HG02571 (cell line): ENCODE measurements around the gene YAE1.
"Not testable (repeated sequence)": the region's sequence is repeated elsewhere in the genome, so short reads cannot be mapped to it uniquely, and the experiment has no call there.

ENCODE experiments used
- ATAC-seq: cut with Tn5 transposase; IDR thresholded peaks from one replicate; pipeline ENCODE4 v1.9.1; 2021; ENCODE audit warnings: mild to moderate bottlenecking, moderate library complexity; ENCODE audit not compliant: unreplicated experiment

YAE1 gene

GRCh38 chr7:39566023-39566921 lies at the start of gene YAE1:
Gene YAE1 (plus strand): TSS chr7:39566404. CDS start chr7:39566419, 15 bp downstream.
- peak; percentile 99 for ATAC-seq

- no peak for ATAC-seq
Measured at GRCh38 chr7:39516498-39516897, 49.7 kb upstream of the YAE1 start.

- no peak for ATAC-seq
Measured at GRCh38 chr7:39517240-39517639, 49.0 kb upstream of the YAE1 start.

GRCh38 chr7:39525926-39526325 lies 40.3 kb upstream of the YAE1 start:
- ATAC-seq = no peak

- no peak for ATAC-seq
Measured at GRCh38 chr7:39526666-39527065, 39.5 kb upstream of the YAE1 start.

GRCh38 chr7:39527296-39527695 lies 38.9 kb upstream of the YAE1 start:
- no peak for ATAC-seq

GRCh38 chr7:39527951-39528350 lies 38.3 kb upstream of the YAE1 start:
- ATAC-seq = no peak

GRCh38 chr7:39528849-39529248 lies 37.4 kb upstream of the YAE1 start:
- ATAC-seq = no peak

- ATAC-seq = no peak
Measured at GRCh38 chr7:39529582-39529981, 36.6 kb upstream of the YAE1 start.

- no peak for ATAC-seq
Measured at GRCh38 chr7:39530971-39531370, 35.2 kb upstream of the YAE1 start.

GRCh38 chr7:39531818-39532217 lies 34.4 kb upstream of the YAE1 start:
- ATAC-seq = no peak

- ATAC-seq = no peak
Measured at GRCh38 chr7:39532832-39533231, 33.4 kb upstream of the YAE1 start.

- ATAC-seq = no peak
Measured at GRCh38 chr7:39534599-39534998, 31.6 kb upstream of the YAE1 start.

- no peak for ATAC-seq
Measured at GRCh38 chr7:39535064-39535463, 31.1 kb upstream of the YAE1 start.

- ATAC-seq = no peak
Measured at GRCh38 chr7:39535720-39536119, 30.5 kb upstream of the YAE1 start.

- no peak for ATAC-seq
Measured at GRCh38 chr7:39536951-39537350, 29.3 kb upstream of the YAE1 start.

- ATAC-seq = no peak
Measured at GRCh38 chr7:39539816-39540215, 26.4 kb upstream of the YAE1 start.

GRCh38 chr7:39540320-39540719 lies 25.9 kb upstream of the YAE1 start:
- ATAC-seq = no peak

GRCh38 chr7:39541511-39541910 lies 24.7 kb upstream of the YAE1 start:
- no peak for ATAC-seq

GRCh38 chr7:39544774-39545173 lies 21.4 kb upstream of the YAE1 start:
- not testable (repeated sequence) for ATAC-seq

- no peak for ATAC-seq
Measured at GRCh38 chr7:39547336-39547735, 18.9 kb upstream of the YAE1 start.

- no peak for ATAC-seq
Measured at GRCh38 chr7:39550411-39550810, 15.8 kb upstream of the YAE1 start.

- no peak for ATAC-seq
Measured at GRCh38 chr7:39553436-39553835, 12.8 kb upstream of the YAE1 start.
